GM12872 (cell line): ENCODE measurements around the gene LRP1B.

Source experiments
- TF ChIP-seq, protein P1 (sequence below): IDR thresholded peaks from 3 replicates; pipeline ENCODE4 v1.5.1; 2011; ENCODE audit warnings: low read depth, mild to moderate bottlenecking, low read length, moderate library complexity; ENCODE audit not compliant: insufficient read depth

The LRP1B gene

DNA sequence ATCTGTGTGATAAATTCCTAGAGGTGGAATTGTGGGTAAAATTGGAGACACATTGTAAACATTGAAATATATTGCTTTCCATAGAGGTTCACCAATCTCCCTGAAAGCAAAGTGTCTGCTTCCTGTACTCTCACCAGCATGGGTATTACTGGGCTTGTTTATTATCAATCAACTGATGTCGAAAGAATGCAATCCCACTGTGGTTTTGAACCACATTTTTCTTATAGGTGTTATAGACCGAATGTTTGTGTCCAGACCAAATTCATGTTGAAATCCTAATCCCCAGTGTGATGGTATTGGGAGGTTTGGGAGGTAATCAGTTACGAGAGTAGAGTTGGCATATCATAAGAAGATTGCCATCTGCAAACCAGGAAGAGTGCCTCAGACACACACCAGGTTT is 1212.4 kb downstream of the LRP1B start:
- TF ChIP-seq, protein P1, sequence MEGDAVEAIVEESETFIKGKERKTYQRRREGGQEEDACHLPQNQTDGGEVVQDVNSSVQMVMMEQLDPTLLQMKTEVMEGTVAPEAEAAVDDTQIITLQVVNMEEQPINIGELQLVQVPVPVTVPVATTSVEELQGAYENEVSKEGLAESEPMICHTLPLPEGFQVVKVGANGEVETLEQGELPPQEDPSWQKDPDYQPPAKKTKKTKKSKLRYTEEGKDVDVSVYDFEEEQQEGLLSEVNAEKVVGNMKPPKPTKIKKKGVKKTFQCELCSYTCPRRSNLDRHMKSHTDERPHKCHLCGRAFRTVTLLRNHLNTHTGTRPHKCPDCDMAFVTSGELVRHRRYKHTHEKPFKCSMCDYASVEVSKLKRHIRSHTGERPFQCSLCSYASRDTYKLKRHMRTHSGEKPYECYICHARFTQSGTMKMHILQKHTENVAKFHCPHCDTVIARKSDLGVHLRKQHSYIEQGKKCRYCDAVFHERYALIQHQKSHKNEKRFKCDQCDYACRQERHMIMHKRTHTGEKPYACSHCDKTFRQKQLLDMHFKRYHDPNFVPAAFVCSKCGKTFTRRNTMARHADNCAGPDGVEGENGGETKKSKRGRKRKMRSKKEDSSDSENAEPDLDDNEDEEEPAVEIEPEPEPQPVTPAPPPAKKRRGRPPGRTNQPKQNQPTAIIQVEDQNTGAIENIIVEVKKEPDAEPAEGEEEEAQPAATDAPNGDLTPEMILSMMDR: no peak

DNA sequence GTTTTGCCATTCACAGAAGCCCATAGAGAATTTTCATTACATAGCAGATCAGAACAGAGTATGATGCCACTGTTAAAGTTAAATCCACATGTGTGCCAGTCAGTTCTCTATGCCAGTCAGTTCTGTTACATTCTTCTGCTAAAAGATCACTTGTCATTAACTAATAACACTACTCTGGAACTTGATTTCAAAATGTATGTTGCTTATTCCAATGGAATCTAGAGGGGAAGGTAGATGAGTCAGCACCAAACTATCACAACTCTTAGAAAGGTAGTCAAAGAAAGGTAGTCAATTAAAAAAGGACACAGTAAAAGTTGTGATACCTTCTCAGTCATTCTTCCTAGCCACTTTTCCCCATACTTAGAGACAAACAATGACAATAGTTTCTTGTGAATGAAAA is 1214.4 kb downstream of the LRP1B start:
- TF ChIP-seq, protein P1: no peak

DNA sequence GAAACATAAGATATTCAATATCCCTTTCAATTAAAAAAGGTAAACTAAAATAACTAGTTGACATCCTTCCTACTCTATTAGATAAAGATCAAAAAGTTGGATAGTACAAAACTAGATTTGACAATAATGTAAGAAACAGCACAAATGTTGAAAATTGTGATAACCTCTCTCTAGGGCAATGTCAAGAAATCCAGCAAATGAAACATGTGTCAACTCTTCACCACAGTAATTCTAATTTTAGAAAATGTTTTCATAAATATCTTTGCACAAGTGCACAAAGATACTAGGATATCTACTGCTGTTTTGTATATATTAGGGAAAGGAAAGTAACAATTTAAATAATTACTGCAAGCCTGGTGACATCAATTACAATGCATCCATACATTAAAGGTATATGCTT is 1220.1 kb downstream of the LRP1B start:
- TF ChIP-seq, protein P1: no peak

DNA sequence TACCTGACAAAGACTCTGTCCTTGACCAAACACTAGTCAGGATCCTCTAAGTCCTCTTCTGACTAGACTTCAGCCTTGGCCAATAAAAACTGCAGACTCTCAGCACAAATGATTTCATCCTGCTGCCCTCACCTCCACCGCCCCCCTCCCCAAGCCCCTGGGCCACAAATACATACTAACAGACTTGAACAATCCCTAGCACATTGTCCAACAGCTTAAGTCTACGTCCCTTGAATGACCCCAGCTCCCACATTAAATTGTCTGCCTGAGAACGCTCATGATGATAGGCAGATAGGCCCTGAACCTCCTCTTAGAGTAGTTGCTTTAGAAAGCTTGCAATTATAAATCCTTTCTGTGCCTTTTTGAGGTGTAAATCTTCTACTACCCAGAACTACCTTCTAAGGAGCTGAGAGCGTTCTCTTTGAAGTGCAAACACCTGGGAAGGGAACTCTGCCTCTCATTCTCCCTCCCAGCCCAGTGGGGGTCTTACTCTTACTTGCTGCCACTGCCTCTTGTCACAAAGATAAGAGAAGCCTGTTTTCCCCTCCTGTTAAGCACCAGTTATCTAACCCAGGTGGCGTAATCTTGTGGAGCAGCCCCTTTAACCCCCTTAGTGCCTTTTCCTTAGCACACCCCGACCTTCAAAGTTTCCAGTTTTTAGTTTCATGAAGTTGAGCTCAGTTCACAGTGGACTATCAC is 1225.6 kb downstream of the LRP1B start:
- TF ChIP-seq, protein P1: no peak

DNA sequence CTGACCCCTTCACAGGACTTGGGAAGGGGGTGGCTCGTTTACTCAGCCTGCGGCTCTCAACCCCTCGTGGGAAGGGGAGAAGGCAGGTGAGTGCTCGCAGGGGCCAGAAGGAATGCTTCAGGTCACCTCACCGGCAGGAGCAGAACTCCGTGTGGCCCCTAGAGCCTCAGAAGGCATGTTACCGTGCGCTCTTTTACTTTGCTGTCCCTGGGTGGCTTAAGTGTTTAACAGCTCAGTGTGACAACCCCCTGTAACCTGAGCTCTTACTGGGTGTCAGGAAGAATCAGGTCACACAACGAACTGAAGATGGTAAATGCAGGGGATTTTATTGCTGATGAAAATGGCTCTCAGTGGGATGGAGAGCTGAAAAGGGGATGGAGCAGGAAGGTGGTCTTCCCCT is 1235.4 kb downstream of the LRP1B start:
- TF ChIP-seq, protein P1: no peak

DNA sequence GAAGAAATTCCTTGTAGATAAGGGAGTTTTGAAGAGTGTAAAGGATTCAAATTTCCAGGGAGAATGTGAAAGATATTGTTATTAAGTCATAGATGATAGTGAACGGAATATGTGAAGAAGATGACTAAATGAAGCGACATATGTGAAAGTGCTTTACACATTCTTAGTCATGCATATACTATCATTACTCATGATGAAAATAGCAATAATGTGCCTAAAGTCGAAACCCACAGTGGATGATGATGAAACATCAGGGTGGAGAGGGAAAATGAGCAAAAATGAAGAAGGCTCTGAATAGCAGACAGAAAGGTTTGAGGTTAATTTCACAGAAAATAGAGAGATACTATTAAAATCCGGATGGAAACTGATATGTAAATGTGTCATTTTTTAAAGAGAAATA is 1237.1 kb downstream of the LRP1B start:
- TF ChIP-seq, protein P1: no peak

DNA sequence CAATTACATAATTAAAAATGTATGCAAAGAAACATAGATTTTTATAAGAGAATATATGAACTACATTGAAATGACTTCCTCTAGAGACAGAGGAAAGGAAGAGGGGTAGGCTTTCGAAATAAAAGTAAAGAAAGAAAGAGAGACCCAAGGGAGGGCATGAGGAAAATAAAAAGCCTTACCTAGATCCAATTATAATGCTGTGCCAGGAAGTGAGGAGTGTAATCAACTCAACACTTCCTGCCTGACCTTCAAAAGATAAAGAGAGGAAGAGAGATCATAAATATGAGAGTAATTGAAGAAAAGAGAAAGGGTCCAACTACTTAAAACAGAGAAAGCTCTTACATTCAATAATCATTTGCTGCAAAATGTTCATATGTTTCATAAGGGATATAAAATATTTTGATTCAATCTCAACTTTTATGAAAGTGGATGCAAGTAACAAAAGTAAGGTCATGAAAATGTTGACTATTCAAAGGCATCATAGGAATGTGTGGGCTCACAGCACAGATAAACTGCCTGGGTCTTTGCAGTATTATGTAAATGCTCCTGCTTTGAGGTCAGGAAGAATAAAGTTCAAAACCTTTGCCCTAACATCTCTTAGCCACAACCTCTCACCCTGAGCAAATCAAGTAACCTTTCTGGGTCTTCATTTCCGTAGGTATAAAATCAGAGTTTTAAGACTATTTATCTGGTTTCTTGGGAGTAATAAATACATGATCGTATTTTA is 1237.7 kb downstream of the LRP1B start:
- TF ChIP-seq, protein P1: no peak
